Endothelial cell of umbilical vein (primary cell): ENCODE measurements around the gene PEBP1. TPM values are rescaled to one million over a fixed set of nuclear protein-coding genes. Genes with fewer than 3 reads are reported as not detected.

Experiments
- BruUV-seq: library from RNA; stranded (reverse); fragments of 400-500 nt; replicated peaks from 2 replicates; lab custom pipeline; 2021; lab: Mats Ljungman, UMichigan
- CTCF ChIA-PET: fragments of 300-600, 350-600 bp; sonication (Branson Sonifier 250); formaldehyde crosslinking; loops from one replicate; lab custom pipeline; 2021; ENCODE audit warnings: antibody characterized with exemption, inconsistent platforms; lab: Charles Lee
- POLR2A ChIA-PET: fragments of 300-600, 350-600 bp; sonication (Branson Sonifier 250); formaldehyde crosslinking; loops from one replicate; lab custom pipeline; 2021; ENCODE audit warnings: antibody characterized with exemption, inconsistent platforms; lab: Charles Lee
- DNase-seq: peaks from one replicate; pipeline ENCODE4 v3.0.0-alpha.2; 2011; ENCODE audit warnings: low read depth, low spot score
- FAIRE-seq: peaks from 2 replicates; lab custom pipeline; 2011; peaks lifted over from hg19 to GRCh38; lab: Jason Lieb, UNC
- H2AFZ ChIP-seq: 2 replicates; pipeline ENCODE4 v1.6.0; 2012; ENCODE audit warnings: low read depth, low read length, control low read depth, inconsistent platforms
- H3K27ac ChIP-seq: 2 replicates; pipeline ENCODE4 v1.5.1; 2011; ENCODE audit warnings: low read depth, mild to moderate bottlenecking, control low read depth, low read length, moderate library complexity; ENCODE audit not compliant: insufficient read depth
- H3K27me3 ChIP-seq, 2 experiments: 2 replicates each; pipeline versions ENCODE4 v1.6.0 to v1.6.1; 2011; ENCODE audit warnings: low read length in 2 of 2, mixed read lengths in 1 of 2; ENCODE audit not compliant: control insufficient read depth in 2 of 2, insufficient read depth in 2 of 2
- H3K36me3 ChIP-seq, 2 experiments: 2 replicates in 1 of 2; 3 replicates in 1 of 2; pipeline ENCODE4 v1.5.1; 2011; ENCODE audit warnings: low read length in 2 of 2, mild to moderate bottlenecking in 1 of 2, moderate library complexity in 1 of 2; ENCODE audit not compliant: control insufficient read depth in 2 of 2, insufficient read depth in 2 of 2; ENCODE audit errors: extremely low read depth in 1 of 2
- H3K4me1 ChIP-seq: 3 replicates; pipeline ENCODE4 v1.5.1; 2011; ENCODE audit warnings: mild to moderate bottlenecking, low read length; ENCODE audit not compliant: control insufficient read depth, insufficient read depth; ENCODE audit errors: extremely low read depth
- H3K4me2 ChIP-seq: 2 replicates; pipeline ENCODE4 v1.6.1; 2011; ENCODE audit warnings: low read length, control low read depth, mixed read lengths; ENCODE audit not compliant: insufficient read depth
- H3K4me3 ChIP-seq, 3 experiments: fragments of 200-600 bp in 1 of 3; sonication (generic), shearing (Covaris generic) in 1 of 3; replicated peaks in 1 of 3; 2 replicates each; pipeline ENCODE4 v1.5.1; 2011 to 2016; ENCODE audit warnings: control low read depth in 3 of 3, low read length in 3 of 3, mild to moderate bottlenecking in 2 of 3, inconsistent platforms in 1 of 3, low read depth in 1 of 3, moderate library complexity in 1 of 3; ENCODE audit not compliant: insufficient read depth in 1 of 3
- H3K79me2 ChIP-seq: 2 replicates; pipeline ENCODE4 v1.6.0; 2012; ENCODE audit warnings: low read length, inconsistent platforms; ENCODE audit not compliant: control insufficient read depth, insufficient read depth
- H3K9ac ChIP-seq: replicated peaks from 2 replicates; pipeline ENCODE3; 2011; ENCODE audit warnings: low read length, control low read depth; ENCODE audit not compliant: insufficient read depth; ENCODE audit errors: extremely low read depth
- H3K9me1 ChIP-seq: replicated peaks from 3 replicates; pipeline ENCODE4 v1.6.0; 2011; ENCODE audit warnings: mild to moderate bottlenecking, low read length; ENCODE audit not compliant: control insufficient read depth, insufficient read depth; ENCODE audit errors: extremely low read depth
- H3K9me3 ChIP-seq: replicated peaks from 2 replicates; pipeline ENCODE4 v1.5.1; 2012; ENCODE audit warnings: low read length, inconsistent platforms; ENCODE audit not compliant: control insufficient read depth, insufficient read depth
- H4K20me1 ChIP-seq: replicated peaks from 2 replicates; pipeline ENCODE3; 2011; ENCODE audit warnings: mild to moderate bottlenecking, low read length; ENCODE audit not compliant: control insufficient read depth, insufficient read depth; ENCODE audit errors: extremely low read depth
- CTCF ChIP-seq, 2 donors: IDR thresholded peaks; 1 replicate in 1 of 2; 2 replicates in 1 of 2; pipeline ENCODE4 v1.5.1; 2011; ENCODE audit warnings: low read length in 2 of 2, mild to moderate bottlenecking in 2 of 2, moderate library complexity in 2 of 2, control low read depth in 1 of 2, inconsistent platforms in 1 of 2, low read depth in 1 of 2; ENCODE audit not compliant: insufficient read depth in 1 of 2; ENCODE audit errors: extremely low read depth in 1 of 2
- EZH2 ChIP-seq: IDR thresholded peaks from 2 replicates; pipeline ENCODE4 v1.6.1; 2012; ENCODE audit warnings: borderline replicate concordance, low read depth, mild to moderate bottlenecking, moderate library complexity, low read length, inconsistent platforms; ENCODE audit not compliant: severe bottlenecking
- FOS ChIP-seq: IDR thresholded peaks from 2 replicates; pipeline ENCODE4 v1.6.1; 2011; ENCODE audit warnings: mild to moderate bottlenecking, low read length, moderate library complexity, borderline replicate concordance; ENCODE audit not compliant: insufficient read depth
- GATA2 ChIP-seq: IDR thresholded peaks from 2 replicates; pipeline ENCODE4 v1.7.0; 2011; ENCODE audit warnings: low read depth, mild to moderate bottlenecking, moderate library complexity, mixed read lengths, low read length; ENCODE audit not compliant: insufficient read length, insufficient read depth
- JUN ChIP-seq: IDR thresholded peaks from 2 replicates; pipeline ENCODE4 v1.6.1; 2011; ENCODE audit warnings: borderline replicate concordance, low read depth; ENCODE audit not compliant: insufficient read length, insufficient read depth
- MYC ChIP-seq: IDR thresholded peaks from one replicate; pipeline ENCODE4 v1.6.1; 2011; ENCODE audit warnings: mild to moderate bottlenecking, low read depth, low read length
- POLR2A ChIP-seq: IDR thresholded peaks from 2 replicates; pipeline ENCODE4 v1.6.1; 2012; ENCODE audit warnings: low read depth, mild to moderate bottlenecking, control low read depth, low read length
- POLR2AphosphoS5 ChIP-seq: IDR thresholded peaks from 2 replicates; pipeline ENCODE4 v1.6.1; 2012; ENCODE audit warnings: low read depth, mild to moderate bottlenecking, control low read depth, low read length, moderate library complexity; ENCODE audit not compliant: insufficient read depth
- dilution Hi-C: fragments of 300-500 bp; cut with MboI; formaldehyde crosslinking; loops from one replicate; pipeline ENCODE4 v1.15.0; 2019; ENCODE audit warnings: low sequenced_read_pairs; ENCODE audit not compliant: extremely low pct_ligation_motif_present
- intact Hi-C: fragments of 100-400 bp; cut with micrococcal nuclease; formaldehyde crosslinking; loops from one replicate; pipeline ENCODE4 v1.10.0; 2022
- polyA plus RNA-seq, 4 experiments: library from polyadenylated mRNA; depleted of rRNA in 3 of 4; stranded (reverse) in 3 of 4; unstranded in 1 of 4; fragments of >200 nt; gene quantifications; 2 replicates each; pipeline versions ENCODE4 v1.2.1 to v1.2.3, GENCODE V29; 2011 to 2012; ENCODE audit warnings: missing spikeins in 1 of 4
- total RNA-seq: library from RNA; stranded (reverse); gene quantifications from 2 replicates; pipeline ENCODE4 v1.2.3, GENCODE V29; 2021
- TF ChIP-seq, protein P1 (sequence below): IDR thresholded peaks from 2 replicates; pipeline ENCODE4 v1.6.1; 2011; ENCODE audit not compliant: insufficient read depth, insufficient read length

The PEBP1 gene
- total and polyA plus RNA-seq, 2 donors (not counting 3 experiments of a cell fraction or from before 2014, with no cell fraction given): 185 to 261 TPM

DNA sequence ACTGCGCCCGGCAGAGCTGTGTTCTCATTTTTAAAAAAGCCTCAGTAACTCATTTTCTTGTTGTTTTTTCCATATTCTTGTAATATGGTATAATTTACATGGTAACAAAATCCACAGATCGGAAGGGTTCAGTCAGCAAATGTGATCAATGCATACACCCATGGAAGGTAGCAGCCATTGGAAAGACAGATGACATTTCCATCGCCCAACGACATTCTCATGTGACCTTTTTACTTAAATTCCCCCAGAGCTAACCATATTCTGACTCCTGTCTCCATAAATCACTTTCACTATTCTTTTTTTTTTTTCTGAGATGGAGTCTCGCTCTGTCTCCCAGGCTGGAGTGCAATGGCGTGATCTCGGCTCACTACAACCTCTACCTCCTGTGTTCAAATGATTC lies 4.9 kb downstream of the PEBP1 start:
- TF ChIP-seq EZH2 (no peak), FOS (no peak), POLR2AphosphoS5 (no peak), MYC (no peak), GATA2 (no peak)
- TF ChIP-seq, protein P1, sequence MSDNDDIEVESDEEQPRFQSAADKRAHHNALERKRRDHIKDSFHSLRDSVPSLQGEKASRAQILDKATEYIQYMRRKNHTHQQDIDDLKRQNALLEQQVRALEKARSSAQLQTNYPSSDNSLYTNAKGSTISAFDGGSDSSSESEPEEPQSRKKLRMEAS: no peak
- Histone ChIP-seq H3K36me3 (peaks cover 11 to 26% of the 10 kb centered on the region in 2 experiments), H3K79me2 (peaks cover 15% of the 10 kb centered on the region), H3K9me3 (no peaks in the 10 kb centered on the region), H2AFZ (no peak overlapping the region), H3K27me3 (no peaks in the 10 kb centered on the region), H3K4me3 (no peak overlapping the region), H3K4me2 (no peak overlapping the region), H3K27ac (no peak overlapping the region), H3K4me1 (peaks cover 4% of the 10 kb centered on the region), H4K20me1 (no peaks in the 10 kb centered on the region), H3K9me1 (no peaks in the 10 kb centered on the region), H3K9ac (no peak overlapping the region)
- intact Hi-C loops (loop anchor here (5.0 kb wide), 1 partner anchor 944 kb away; no protein-coding TSS in a partner anchor), dilution Hi-C loops (no loop called here)
- FAIRE-seq (no peak), DNase-seq (no peak)
- CTCF ChIA-PET: interaction anchor here (0.9 to 1.3 kb wide), 2 partner anchors 14 to 237 kb away, joined by 3 to 4 read pairs; no protein-coding TSS in a partner anchor
- POLR2A ChIA-PET: no interaction called here
- no TSS peak for BruUV-seq

DNA sequence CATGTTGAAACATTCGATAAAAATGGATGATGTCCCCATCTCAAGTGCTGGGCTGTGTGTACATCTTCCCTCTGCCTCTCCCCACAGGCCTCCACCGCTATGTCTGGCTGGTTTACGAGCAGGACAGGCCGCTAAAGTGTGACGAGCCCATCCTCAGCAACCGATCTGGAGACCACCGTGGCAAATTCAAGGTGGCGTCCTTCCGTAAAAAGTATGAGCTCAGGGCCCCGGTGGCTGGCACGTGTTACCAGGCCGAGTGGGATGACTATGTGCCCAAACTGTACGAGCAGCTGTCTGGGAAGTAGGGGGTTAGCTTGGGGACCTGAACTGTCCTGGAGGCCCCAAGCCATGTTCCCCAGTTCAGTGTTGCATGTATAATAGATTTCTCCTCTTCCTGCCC lies 8.6 kb downstream of the PEBP1 start:
- POLR2A ChIA-PET: no interaction called here
- Histone ChIP-seq H3K36me3 (peaks cover 11 to 25% of the 10 kb centered on the region in 2 experiments), H3K4me2 (no peak overlapping the region), H3K79me2 (no peaks in the 10 kb centered on the region), H4K20me1 (no peaks in the 10 kb centered on the region), H3K4me3 (no peak overlapping the region), H2AFZ (no peak overlapping the region), H3K4me1 (no peaks in the 10 kb centered on the region), H3K9ac (no peak overlapping the region), H3K9me1 (no peaks in the 10 kb centered on the region), H3K27ac (no peak overlapping the region), H3K9me3 (no peaks in the 10 kb centered on the region), H3K27me3 (no peaks in the 10 kb centered on the region)
- CTCF ChIA-PET: interaction anchor here (1.5 kb wide), 1 partner anchor 21 kb away, joined by 3 read pairs; no protein-coding TSS in a partner anchor
- DNase-seq (no peak), FAIRE-seq (no peak)
- BruUV-seq: no TSS peak
- TF ChIP-seq GATA2: no peak
- TF ChIP-seq POLR2A: no peak
- TF ChIP-seq CTCF (IDR thresholded peaks at IDR 0.05; ENCODE audit: extremely low read depth in 1 of 2, insufficient read depth in 1 of 2, low read depth in 1 of 2, low read length in 2 of 2): no peak
- TF ChIP-seq FOS: no peak
- TF ChIP-seq, protein P1: no peak
- no peak for TF ChIP-seq POLR2AphosphoS5
- TF ChIP-seq MYC: no peak
- TF ChIP-seq JUN: no peak
- no peak for TF ChIP-seq EZH2
- intact Hi-C loops (loop anchor here (5.0 kb wide), 1 partner anchor 947 kb away; no protein-coding TSS in a partner anchor), dilution Hi-C loops (no loop called here)
